Epithelial cell of proximal tubule (primary cell): ENCODE results near the gene APBB2. TPM values are rescaled to one million over a fixed set of nuclear protein-coding genes. Genes with fewer than 3 reads are reported as not detected.

Experiments
- DNase-seq: peaks from one replicate; pipeline ENCODE4 v3.0.0-alpha.2; 2011; ENCODE audit warnings: low read depth
- H3K4me3 ChIP-seq: 2 replicates; pipeline ENCODE4 v1.5.1; 2011; ENCODE audit warnings: low read depth, mild to moderate bottlenecking, low read length
- CTCF ChIP-seq: conservative IDR thresholded peaks from 2 replicates; pipeline ENCODE4 v1.5.1; 2012; ENCODE audit warnings: low read depth, mild to moderate bottlenecking, low read length
- total RNA-seq: library from RNA; depleted of rRNA; stranded (reverse); fragments of >200 nt; gene quantifications from 2 replicates; pipeline ENCODE4 v1.2.3, GENCODE V29; 2015

APBB2 gene
- total RNA-seq, 1 donor from 2014 or later: 27.9 TPM

DNA sequence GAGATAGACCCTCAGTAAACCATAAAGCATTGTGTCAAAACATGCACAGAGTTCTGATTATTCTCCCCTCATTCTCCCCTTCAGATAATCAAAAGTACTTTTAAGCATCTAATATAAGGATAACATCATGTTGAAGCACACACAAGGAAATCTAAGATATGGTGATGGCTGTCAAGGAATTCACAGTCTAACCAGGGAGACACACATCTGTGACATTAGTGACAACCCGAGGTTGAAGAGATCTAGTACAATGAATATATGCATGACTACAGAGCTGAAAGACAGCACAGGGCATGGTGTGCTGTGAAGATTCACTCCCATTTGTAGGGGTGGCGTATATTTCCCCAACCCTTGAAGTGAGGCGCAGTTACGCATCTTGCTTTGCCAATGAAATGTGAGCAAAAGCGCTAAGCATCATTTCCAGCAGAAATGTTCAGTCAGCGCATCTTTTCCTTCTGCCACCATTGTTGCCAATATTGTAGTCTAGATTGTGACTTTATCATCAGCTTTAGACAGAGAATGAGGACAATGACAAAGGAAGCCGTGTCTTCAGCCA, 342.6 kb downstream of the APBB2 start:
- DNase-seq: no peak
- no peak overlapping the region for H3K4me3 ChIP-seq
- no peak for TF ChIP-seq CTCF

GRCh38 chr4:40870150-40870549, 344.2 kb downstream of the APBB2 start:
- no peak for TF ChIP-seq CTCF
- H3K4me3 ChIP-seq: no peak overlapping the region
- DNase-seq: no peak

DNA sequence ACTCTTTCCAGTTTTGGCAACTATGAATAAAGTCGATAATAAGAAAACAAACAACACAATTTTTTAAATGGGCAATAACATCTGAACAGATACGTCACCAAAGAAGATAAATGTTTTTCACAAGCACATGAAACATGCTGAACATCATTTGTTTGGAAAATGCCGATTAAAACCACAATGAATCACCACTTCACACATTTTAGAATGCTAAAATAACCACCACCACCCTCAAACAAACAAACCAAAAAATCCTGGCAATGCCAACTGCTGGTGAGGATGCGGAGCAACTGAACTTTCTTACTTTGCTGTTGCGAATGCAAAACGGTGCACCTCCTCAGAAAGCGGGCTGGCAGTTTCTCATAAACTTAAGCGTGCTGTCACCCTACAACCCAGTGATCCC, 348.6 kb downstream of the APBB2 start:
- TF ChIP-seq CTCF: no peak
- H3K4me3 ChIP-seq: no peak overlapping the region
- no peak for DNase-seq

DNA sequence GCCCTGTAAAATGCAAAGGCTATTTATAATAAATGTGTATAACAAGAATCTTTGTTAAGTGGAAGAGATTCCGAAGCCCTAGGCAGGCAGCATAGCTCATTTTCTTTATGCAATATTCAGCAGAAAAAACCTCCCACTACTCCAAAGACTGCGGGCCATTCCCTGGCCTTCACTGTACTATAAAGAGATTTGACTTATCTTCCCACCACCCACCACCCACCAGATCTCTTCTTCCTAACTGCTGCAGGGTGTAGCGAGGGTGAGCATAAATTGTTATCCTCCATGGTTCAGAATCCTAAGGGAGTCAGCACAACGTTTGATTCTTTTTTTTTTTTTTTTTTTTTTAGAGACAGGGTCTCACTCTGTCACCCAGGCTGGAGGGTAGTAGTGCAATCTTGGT, 349.8 kb downstream of the APBB2 start:
- DNase-seq: no peak
- TF ChIP-seq CTCF: no peak

GRCh38 chr4:40858962-40859361, 355.4 kb downstream of the APBB2 start:
- no peak for DNase-seq
- no peak for TF ChIP-seq CTCF
- no peak overlapping the region for H3K4me3 ChIP-seq

More for the DNA sequence above, 349.8 kb downstream of the APBB2 start:
- no peak overlapping the region for H3K4me3 ChIP-seq

DNA sequence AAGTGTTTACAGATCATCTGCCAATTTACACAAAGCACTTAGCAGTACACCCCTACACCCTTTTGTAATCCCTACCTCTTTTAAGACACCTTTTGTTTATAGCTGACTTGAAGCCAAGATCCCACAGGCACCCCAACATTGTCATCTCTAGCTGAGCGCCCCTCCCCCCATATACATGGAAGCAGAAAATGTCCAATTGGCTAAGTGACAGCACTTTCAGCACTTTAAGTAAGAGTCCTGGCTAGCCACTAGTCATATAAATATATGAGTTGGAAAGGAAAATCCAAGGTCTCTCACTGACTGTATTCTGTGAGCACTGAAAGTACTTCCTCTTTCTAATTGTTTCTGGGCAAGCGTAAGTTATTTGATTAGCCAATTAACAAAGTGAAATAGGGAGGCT, 356.4 kb downstream of the APBB2 start:
- no peak for TF ChIP-seq CTCF
- no peak overlapping the region for H3K4me3 ChIP-seq
- no peak for DNase-seq

GRCh38 chr4:40856840-40857362, 357.4 kb downstream of the APBB2 start:
- no peak for TF ChIP-seq CTCF
- H3K4me3 ChIP-seq: peak overlapping the region; percentile 59
- no peak for DNase-seq
